Measurements from ENCODE around the gene RHOH. TPM values are rescaled to one million over a fixed set of nuclear protein-coding genes. Genes with fewer than 3 reads are reported as not detected.

The RHOH gene
- total and polyA plus RNA-seq, 9 of the 15 experiments (the other 6 are each of a cell fraction or from before 2014, with no cell fraction given) = 14.3 to 37.7 (median 23.2) TPM

- no peak for TF ChIP-seq XRCC3 (IDR thresholded peaks at IDR 0.05)
Observed at GRCh38 chr4:40281099-40281498, 84.3 kb downstream of the RHOH start (continued).

GRCh38 chr4:40281913-40282312 is 85.1 kb downstream of the RHOH start:
- Histone ChIP-seq H4K20me1 (replicated peaks; ENCODE audit: control insufficient read depth, insufficient read depth, low read length) (no peaks in the 10 kb centered on the region), H3K27me3 (ENCODE audit: control insufficient read depth in 2 of 2, insufficient read depth in 2 of 2, low read length in 2 of 2) (no peaks in the 10 kb centered on the region), H3K9ac (ENCODE audit: insufficient read depth in 1 of 2, low read depth in 2 of 2, low read length in 2 of 2) (no peak overlapping the region), H3K27ac (ENCODE audit: extremely low read depth, low read depth, low read length) (no peak overlapping the region), H3K4me2 (ENCODE audit: insufficient read depth, low read length) (no peak overlapping the region), H2AFZ (ENCODE audit: low read depth, low read length) (peak overlapping the region; percentile 61), H3K9me3 (replicated peaks; ENCODE audit: control insufficient read depth, insufficient read depth, low read depth, low read length) (no peaks in the 10 kb centered on the region), H3K79me2 (ENCODE audit: control insufficient read depth, insufficient read depth, low read length) (no peaks in the 10 kb centered on the region), H3K4me1 (replicated peaks in 1 of 2; ENCODE audit: control insufficient read depth in 2 of 2, insufficient read depth in 2 of 2, low read length in 2 of 2) (no peaks in the 10 kb centered on the region; a peak in 1 of 5 replicates), H3K4me3 (no peak overlapping the region), H3K36me3 (ENCODE audit: control insufficient read depth, insufficient read depth, low read length) (no peaks in the 10 kb centered on the region), H3K9me1 (ENCODE audit: control insufficient read depth, insufficient read depth, low read length) (no peaks in the 10 kb centered on the region)
- BruUV-seq (replicated peaks) = no TSS peak
- intact Hi-C loops (cut with micrococcal nuclease) (no loop called here), in situ Hi-C loops (cut with MboI) (no loop called here)
- DNase-seq (ENCODE audit: extremely low read depth in 1 of 4, low spot score in 3 of 4) (no peak), ATAC-seq (no peak), FAIRE-seq (no peak)
- ChIA-PET POLR2A (no interaction called here), CTCF (ENCODE audit: low intra/inter-chr PET ratio) (no interaction called here)
- WGBS (ENCODE audit: insufficient coverage, low coverage, missing lambda C conversion rate) = 55% methylated on average over 5 of the region's 5 CpGs
- TF ChIP-seq HDAC3 (IDR thresholded peaks at IDR 0.05; ENCODE audit: borderline replicate concordance, partially characterized antibody) = no peak
- TF ChIP-seq ZZZ3 (IDR thresholded peaks at IDR 0.05) = no peak
- TF ChIP-seq VEZF1 (CRISPR knock-in tag; IDR thresholded peaks at IDR 0.05) = no peak
- no peak for TF ChIP-seq ZNF699 (CRISPR knock-in tag; IDR thresholded peaks at IDR 0.05; ENCODE audit: insufficient replicate concordance)
- no peak for TF ChIP-seq RREB1 (CRISPR knock-in tag; IDR thresholded peaks at IDR 0.05)
- no peak for TF ChIP-seq CBFA2T2 (conservative IDR thresholded peaks at IDR 0.05)
- TF ChIP-seq HMGXB4 (CRISPR knock-in tag; IDR thresholded peaks at IDR 0.05) = no peak
- no peak for TF ChIP-seq DIDO1 (tag; IDR thresholded peaks at IDR 0.05; ENCODE audit: low read depth)

All from K562 (cell line).